Activated effector memory CD4-positive, alpha-beta T cell treated with anti-CD3 and anti-CD28 coated beads, Interleukin-2, amount 50 U/mL, for 16 hours (primary cell): ENCODE results near the gene SLC43A3.
"Not testable (repeated sequence)": the region's sequence is repeated elsewhere in the genome, so short reads cannot be mapped to it uniquely, and the experiment has no call there.

Source experiments
- DNase-seq: peaks from one replicate; pipeline ENCODE4 v3.0.0-alpha.2; 2020

SLC43A3 gene

GRCh38 chr11:57459164-57460021 is 32.5 kb upstream of the SLC43A3 start:
- peak; percentile 68 for DNase-seq

- peak; percentile 85 for DNase-seq
These were observed 31.7 kb upstream of the SLC43A3 start for GRCh38 chr11:57458410-57459163.

DNA sequence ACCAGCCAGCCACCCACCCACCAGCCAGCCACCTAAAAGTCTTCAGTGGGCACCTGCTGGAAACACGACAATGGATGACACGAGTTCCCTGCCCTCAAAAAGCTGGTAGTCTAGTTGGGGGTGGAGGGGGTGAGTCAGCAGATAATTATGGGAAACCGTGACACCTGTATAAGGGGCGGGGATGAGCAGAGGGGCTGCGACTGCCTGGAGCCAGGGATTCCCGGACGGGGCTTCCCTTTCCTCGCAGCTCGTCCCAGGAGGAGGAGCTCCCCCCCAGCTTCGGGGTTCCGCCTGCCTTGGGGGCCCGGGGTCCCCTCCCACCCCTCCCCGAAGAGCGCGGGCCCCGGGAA is 31.1 kb upstream of the SLC43A3 start:
- DNase-seq = no peak

DNA sequence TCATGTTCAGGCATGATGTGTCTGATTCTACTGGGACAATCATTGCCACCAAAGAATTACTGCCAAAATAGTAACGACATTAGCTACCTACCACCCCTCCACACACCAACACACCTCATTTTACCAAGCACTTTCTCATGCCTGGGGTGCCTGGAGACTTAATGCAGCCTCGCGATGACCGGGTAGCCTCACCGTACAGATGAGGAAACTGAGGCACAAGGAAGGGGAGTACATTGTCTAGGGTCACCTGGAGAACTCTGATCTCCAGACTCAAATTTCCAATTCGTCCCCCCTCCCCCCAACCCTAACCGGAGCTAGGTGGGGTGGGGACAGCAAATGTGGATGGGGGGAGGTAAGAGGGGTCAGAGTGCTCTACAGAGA is 30.7 kb upstream of the SLC43A3 start:
- DNase-seq = no peak

DNA sequence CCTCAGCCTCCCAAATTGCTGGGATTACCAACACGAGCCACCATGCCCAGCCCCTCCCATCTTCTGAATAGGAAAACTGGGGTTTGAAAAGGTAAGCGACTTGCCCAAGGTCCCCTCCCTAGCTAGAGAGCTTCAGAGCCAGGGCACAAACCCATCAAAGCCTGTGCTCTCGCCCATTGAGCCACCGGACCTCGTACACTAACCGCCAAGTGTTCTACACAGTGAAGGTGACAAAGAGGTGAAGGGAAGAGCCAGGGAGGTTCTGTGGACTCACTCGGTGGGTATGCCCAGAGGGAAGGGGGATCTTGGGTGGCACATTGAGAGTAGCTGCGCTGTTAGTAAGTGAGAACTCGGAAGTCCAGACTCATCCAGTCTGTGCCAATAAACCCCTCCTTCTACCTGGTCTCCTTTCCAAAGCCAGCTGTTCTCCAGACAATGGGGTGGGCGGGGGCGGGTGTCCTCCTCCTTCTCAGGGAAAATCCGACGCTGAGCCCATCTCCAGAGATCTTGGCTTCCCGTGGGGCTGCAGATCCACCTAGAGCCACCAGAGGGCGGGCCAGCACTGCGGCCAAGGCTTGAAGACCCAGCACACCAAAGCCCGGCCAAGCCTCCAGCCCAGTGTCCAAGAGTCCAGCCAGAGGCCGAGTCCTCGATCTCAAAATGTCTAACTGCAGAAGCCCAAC is 30.2 kb upstream of the SLC43A3 start:
- DNase-seq = peak; percentile 91

DNA sequence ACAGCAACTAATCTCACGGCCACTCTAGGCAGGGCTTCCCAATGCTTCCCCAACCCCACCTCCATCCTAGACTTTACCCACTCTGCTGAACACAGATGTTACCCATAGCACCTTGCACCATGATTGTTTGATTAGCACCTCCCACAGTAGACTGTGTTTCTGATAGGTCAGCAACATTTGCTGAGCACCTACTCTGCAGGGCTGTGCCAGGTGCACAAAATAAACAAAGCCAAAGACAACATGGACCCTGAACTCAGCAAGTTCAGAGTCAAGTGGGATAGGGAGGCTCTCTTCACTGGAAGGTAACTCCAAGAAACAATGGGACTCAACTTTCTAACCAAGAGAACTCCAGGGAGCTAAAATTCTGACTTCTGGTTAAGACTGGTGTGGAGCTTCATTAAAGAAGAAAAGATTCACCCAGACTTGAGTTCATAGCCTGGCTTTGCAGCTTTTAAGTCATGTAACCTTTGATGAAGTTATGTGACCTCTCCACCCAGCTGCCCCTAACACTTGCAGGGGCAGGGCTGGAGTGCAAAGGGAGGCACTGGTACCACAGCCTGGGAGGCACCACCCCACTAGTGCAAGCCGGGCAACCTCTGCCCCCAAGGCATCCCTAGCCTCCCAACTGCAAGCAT is 26.7 kb upstream of the SLC43A3 start:
- no peak for DNase-seq

- no peak for DNase-seq
These were observed 19.1 kb upstream of the SLC43A3 start for GRCh38 chr11:57446055-57446454.

DNA sequence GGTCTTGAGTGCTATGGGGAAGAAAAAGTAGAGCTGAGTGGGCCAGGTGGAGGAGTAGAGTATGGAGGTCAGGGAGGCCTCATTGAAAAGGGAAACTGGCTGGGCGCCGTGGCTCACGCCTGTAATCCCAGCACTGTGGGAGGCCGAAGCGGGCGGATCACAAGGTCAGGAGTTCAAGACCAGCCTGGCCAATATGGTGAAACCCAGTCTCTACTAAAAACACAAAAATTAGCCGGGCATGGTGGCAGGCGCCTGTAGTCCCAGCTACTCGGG is 18.1 kb upstream of the SLC43A3 start:
- not testable (repeated sequence) for DNase-seq

DNA sequence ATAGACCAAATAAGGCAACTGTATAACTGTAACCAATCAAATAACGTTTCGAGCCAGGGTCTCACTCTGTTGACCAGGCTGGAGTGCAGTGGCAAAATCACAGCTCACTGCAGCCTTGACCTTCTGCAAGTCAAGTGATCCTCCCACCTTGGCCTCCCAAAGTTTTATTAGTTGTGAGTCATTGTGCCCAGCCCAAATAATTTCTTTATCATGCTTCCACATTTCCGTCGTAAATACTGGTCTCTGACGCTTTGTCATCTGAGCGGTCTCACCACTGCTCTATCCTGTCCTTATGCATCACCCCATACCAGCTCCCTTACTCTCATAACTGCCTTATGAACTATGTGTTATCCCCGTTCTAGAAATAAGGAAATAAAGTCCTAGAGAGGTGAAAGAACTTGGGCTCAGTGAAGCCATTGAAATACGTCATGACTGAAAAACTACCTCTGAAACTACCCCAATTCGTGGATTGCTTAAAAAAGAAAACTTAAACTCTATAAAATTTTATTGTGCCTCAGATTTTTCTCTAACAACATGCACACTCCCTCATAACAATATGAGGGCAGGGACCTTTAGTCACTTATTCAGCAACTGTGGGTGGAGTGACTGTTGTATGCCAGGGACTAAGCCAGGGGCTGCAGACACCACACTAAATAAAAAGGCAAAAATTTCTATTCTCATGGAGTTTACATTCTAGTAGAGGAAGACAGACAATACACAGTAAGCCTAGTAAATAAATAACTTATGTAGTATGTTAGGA is 17.6 kb upstream of the SLC43A3 start:
- no peak for DNase-seq

GRCh38 chr11:57440744-57441414 is 14.0 kb upstream of the SLC43A3 start:
- DNase-seq = no peak

DNA sequence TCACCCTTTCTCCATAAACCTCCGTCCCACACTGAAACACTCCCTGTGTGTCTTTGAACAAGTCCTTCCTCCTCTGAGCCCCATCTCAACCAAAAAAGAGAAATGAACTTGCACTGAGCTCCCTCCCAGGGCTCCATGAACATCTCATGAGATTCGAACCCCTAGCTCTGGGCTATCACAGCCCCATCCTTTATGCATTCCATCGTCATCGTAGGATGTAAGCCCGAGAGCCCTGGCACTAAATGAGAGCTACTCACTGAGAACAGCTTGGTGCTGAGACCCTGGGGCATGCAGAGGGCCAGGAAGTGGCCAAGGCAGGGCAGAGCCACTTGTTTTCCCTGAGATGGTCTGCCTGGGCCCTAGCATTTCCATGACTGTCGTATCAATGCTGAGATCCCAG is 12.9 kb upstream of the SLC43A3 start:
- DNase-seq = peak; percentile 46

GRCh38 chr11:57438345-57439285 is 11.7 kb upstream of the SLC43A3 start:
- peak; percentile 30 for DNase-seq

DNA sequence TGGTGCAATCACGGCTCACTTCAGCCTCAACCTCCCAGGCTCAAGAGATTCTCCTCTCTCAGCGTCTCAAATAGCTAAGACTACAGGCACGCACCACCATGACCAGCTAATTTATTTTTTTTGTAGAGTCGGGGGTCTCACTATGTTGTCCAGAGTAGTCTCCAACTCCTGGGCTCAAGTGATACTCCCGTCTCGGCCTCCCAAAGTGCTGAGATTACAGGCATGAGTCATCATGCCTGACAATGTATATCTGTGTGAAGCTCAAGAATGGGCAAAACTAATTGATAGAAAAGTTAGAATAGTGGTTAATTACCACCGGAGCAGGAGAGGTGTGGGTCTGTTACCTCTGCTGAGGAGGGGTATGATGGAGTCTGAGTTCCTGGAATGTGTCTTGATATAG is 9.1 kb upstream of the SLC43A3 start:
- no peak for DNase-seq

DNA sequence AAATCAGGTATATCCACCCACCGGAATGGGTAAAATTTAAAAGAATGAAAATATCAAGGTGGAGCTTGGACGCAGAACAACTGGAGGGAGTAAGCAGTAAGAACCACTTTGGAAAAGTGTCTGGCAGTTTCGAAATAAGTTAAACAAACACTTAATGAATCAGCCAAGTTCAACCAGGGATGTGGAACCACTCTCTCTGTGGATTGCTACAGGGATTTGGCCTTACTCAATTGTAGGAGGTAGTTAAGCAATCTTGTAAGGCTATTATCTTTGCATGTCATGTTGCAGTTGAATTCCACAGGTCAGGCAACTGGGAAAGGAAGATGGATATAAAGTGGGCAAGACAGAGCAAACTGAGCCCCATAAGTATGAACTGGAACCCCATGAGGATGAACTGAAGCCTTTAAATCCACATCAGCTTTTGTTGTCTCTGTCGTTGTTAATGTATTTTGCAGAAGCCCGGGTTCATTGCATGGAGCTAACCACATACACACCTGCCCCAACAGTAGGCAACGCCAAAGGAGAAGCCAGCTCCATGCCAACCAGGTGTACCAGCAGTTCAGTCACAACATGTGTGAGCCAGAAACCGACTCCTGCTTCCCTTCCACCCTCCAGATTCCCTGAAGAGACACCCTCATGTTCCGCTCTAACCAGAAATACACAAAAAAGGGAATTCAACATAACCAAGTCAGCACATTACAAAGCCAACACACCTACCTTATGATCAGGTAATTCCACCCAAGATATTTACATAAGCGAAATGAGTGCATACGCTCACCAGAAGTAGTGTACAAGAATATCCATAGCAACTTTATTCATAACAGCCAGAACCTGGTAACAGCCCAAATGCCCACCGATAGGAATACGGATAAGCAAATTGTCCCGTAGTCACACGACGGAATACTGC is 8.0 kb upstream of the SLC43A3 start:
- peak; percentile 41 for DNase-seq

- DNase-seq = peak; percentile 63
These were observed 5.8 kb upstream of the SLC43A3 start for GRCh38 chr11:57432714-57433163.

- DNase-seq = peak; percentile 14
These were observed 5.2 kb upstream of the SLC43A3 start for GRCh38 chr11:57432149-57432561.

DNA sequence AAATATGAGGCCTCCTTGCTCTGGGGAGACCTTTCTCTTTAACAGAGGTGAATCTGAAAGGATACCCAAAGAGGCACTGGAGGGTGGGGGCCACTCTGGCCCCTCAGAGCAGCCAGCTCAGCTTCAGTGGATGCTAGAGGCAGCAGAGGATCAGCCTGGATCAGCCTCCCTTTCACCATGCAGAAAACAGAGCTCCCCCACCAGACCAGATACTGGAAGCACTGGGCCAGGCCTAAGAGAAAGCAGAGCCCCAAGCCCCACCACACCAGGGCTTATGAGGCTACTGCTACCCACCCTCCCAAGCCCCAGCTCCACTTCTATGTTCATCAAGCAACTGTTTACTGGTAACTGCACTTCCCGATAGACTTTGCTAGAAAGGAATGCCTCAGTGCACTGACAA is 4.0 kb upstream of the SLC43A3 start:
- DNase-seq = peak; percentile 10

DNA sequence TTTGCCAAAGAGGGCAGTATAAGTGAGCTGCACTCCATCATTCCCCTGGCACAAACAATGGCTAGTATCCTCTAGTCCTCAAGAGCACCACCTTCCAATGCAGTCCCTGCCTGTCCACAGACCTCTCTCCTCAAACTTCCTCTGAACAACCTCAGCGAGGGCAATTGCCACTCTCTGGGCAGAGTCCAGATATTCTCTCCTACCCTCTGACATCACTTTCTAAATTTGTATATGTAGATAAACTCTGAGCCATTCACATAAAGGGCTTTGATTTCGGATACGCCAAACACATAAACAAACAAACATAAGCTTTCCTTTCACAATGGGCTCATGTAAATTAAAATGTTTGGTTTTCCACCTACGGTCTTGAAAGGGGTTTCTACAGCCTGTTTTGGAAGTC is 3.0 kb upstream of the SLC43A3 start:
- DNase-seq = no peak

- no peak for DNase-seq
These were observed 1.7 kb upstream of the SLC43A3 start for GRCh38 chr11:57428643-57429042.

GRCh38 chr11:57427727-57428082 is 784 bp upstream of the SLC43A3 start:
- DNase-seq = no peak
